ENCODE results near the gene GOLGB1.

DNA sequence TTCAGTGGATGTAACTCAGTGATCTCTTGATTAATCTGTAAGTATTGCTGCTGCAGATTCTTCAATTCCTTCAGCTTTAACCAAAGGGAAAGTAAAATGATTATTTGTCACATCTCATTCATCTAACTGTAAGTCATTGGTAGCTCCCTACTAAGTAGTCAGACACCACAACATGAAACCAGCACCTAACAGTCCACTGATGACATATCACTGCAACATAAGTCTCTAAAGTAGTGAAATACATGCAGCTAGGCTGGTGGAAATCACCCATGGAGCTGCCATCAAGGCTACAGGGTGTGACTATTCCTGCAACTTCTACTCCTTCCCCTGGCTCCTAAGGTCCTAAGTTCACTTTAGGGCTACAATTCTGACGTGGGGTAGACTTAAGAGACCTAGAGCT lies 67.7 kb downstream of the GOLGB1 start:
- TF ChIP-seq FOS (IDR thresholded peaks at IDR 0.05; ENCODE audit: low read depth, low read length) (no peak), RFX5 (IDR thresholded peaks at IDR 0.05; ENCODE audit: low read depth, low read length) (no peak), RCOR1 (IDR thresholded peaks at IDR 0.05; ENCODE audit: insufficient replicate concordance, low read length) (no peak), CEBPB (IDR thresholded peaks at IDR 0.05; ENCODE audit: low read depth, low read length) (no peak), POLR2A (IDR thresholded peaks at IDR 0.05; ENCODE audit: low read depth, low read length) (no peak), MAFK (IDR thresholded peaks at IDR 0.05; ENCODE audit: low read depth, low read length) (no peak), MAZ (IDR thresholded peaks at IDR 0.05; ENCODE audit: borderline replicate concordance, low read depth, low read length) (no peak), MXI1 (IDR thresholded peaks at IDR 0.05; ENCODE audit: borderline replicate concordance, low read depth, low read length) (no peak), NFE2L2 (IDR thresholded peaks at IDR 0.05; ENCODE audit: low read depth, low read length) (no peak)
- TF ChIP-seq, protein P1, sequence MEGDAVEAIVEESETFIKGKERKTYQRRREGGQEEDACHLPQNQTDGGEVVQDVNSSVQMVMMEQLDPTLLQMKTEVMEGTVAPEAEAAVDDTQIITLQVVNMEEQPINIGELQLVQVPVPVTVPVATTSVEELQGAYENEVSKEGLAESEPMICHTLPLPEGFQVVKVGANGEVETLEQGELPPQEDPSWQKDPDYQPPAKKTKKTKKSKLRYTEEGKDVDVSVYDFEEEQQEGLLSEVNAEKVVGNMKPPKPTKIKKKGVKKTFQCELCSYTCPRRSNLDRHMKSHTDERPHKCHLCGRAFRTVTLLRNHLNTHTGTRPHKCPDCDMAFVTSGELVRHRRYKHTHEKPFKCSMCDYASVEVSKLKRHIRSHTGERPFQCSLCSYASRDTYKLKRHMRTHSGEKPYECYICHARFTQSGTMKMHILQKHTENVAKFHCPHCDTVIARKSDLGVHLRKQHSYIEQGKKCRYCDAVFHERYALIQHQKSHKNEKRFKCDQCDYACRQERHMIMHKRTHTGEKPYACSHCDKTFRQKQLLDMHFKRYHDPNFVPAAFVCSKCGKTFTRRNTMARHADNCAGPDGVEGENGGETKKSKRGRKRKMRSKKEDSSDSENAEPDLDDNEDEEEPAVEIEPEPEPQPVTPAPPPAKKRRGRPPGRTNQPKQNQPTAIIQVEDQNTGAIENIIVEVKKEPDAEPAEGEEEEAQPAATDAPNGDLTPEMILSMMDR (conservative IDR thresholded peaks at IDR 0.05; ENCODE audit: low read depth, low read length): no peak
